Measurements from ENCODE around the gene BCAS3. TPM values are rescaled to one million over a fixed set of nuclear protein-coding genes. Genes with fewer than 3 reads are reported as not detected.

The BCAS3 gene
- total and polyA plus RNA-seq, 4 donors, result 5.8 to 24.6 (median 10.1) TPM

DNA sequence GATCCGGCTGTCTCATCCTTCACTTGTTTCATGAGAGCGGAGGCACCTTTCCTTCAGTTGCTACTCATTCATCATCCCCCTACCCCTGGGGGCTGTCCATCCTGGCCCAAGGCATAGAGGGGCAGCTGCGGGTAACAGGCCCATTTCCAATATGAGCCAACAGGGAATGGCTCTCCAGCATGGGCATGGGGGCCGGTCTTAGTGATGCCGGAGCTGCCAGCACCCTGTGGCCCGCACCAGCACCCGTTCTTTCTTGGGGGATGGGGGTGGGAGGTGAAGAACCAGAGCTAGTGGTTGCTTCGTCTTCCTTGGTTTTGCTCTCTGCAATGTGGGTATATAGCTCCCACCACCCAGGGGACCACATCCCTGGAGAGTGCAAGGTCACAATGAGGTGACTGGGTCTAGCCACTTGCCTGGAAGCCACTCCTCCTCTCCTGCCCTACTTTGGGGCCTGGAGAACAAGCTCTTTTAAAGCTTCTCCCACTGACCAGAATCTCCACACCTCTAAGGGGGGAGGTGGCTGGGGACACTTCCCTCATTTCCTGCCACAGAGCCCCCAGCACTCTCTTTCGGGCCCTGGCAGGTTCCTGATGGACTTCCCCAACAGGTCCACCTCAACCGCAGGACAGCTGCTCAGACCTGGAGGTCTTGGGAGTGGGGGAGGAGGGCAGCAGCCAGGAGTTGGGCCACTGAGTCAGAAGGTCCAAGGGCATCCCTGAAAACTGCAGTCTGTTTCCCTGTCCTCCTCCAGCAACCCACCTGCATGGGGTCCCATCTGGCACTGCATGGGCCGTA lies 710.1 kb downstream of the BCAS3 start:
- TF ChIP-seq RXRA (IDR thresholded peaks at IDR 0.05) (no peak), RAD21 (IDR thresholded peaks at IDR 0.05) (no peak), FOXA2 (IDR thresholded peaks at IDR 0.05) (no peak), SP1 (IDR thresholded peaks at IDR 0.05) (no peak), YY1 (IDR thresholded peaks at IDR 0.05) (no peak), HNF4A (conservative IDR thresholded peaks at IDR 0.05) (no peak), FOXA1 (IDR thresholded peaks at IDR 0.05) (no peak), TAF1 (conservative IDR thresholded peaks at IDR 0.05) (no peak), EGR1 (IDR thresholded peaks at IDR 0.05; ENCODE audit: low read depth in 2 of 2) (no peak)
- TF ChIP-seq, protein P1, sequence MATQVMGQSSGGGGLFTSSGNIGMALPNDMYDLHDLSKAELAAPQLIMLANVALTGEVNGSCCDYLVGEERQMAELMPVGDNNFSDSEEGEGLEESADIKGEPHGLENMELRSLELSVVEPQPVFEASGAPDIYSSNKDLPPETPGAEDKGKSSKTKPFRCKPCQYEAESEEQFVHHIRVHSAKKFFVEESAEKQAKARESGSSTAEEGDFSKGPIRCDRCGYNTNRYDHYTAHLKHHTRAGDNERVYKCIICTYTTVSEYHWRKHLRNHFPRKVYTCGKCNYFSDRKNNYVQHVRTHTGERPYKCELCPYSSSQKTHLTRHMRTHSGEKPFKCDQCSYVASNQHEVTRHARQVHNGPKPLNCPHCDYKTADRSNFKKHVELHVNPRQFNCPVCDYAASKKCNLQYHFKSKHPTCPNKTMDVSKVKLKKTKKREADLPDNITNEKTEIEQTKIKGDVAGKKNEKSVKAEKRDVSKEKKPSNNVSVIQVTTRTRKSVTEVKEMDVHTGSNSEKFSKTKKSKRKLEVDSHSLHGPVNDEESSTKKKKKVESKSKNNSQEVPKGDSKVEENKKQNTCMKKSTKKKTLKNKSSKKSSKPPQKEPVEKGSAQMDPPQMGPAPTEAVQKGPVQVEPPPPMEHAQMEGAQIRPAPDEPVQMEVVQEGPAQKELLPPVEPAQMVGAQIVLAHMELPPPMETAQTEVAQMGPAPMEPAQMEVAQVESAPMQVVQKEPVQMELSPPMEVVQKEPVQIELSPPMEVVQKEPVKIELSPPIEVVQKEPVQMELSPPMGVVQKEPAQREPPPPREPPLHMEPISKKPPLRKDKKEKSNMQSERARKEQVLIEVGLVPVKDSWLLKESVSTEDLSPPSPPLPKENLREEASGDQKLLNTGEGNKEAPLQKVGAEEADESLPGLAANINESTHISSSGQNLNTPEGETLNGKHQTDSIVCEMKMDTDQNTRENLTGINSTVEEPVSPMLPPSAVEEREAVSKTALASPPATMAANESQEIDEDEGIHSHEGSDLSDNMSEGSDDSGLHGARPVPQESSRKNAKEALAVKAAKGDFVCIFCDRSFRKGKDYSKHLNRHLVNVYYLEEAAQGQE (IDR thresholded peaks at IDR 0.05), result no peak
- TF ChIP-seq, protein P2, sequence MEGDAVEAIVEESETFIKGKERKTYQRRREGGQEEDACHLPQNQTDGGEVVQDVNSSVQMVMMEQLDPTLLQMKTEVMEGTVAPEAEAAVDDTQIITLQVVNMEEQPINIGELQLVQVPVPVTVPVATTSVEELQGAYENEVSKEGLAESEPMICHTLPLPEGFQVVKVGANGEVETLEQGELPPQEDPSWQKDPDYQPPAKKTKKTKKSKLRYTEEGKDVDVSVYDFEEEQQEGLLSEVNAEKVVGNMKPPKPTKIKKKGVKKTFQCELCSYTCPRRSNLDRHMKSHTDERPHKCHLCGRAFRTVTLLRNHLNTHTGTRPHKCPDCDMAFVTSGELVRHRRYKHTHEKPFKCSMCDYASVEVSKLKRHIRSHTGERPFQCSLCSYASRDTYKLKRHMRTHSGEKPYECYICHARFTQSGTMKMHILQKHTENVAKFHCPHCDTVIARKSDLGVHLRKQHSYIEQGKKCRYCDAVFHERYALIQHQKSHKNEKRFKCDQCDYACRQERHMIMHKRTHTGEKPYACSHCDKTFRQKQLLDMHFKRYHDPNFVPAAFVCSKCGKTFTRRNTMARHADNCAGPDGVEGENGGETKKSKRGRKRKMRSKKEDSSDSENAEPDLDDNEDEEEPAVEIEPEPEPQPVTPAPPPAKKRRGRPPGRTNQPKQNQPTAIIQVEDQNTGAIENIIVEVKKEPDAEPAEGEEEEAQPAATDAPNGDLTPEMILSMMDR (IDR thresholded peaks at IDR 0.05; ENCODE audit: low read depth, low read length, missing input control), result no peak
- Histone ChIP-seq H3K9ac (ENCODE audit: low read depth in 1 of 2, low read length in 2 of 2) (no peak overlapping the region), H3K4me1 (ENCODE audit: control insufficient read depth in 4 of 4, insufficient read depth in 4 of 4, low read length in 3 of 4) (peaks cover 0 to 4% (median 1%) of the 10 kb centered on the region in 4 donors), H3K27ac (ENCODE audit: low read depth in 1 of 2, low read length in 2 of 2) (no peak overlapping the region), H3K4me3 (ENCODE audit: low read depth in 1 of 3, low read length in 3 of 3) (no peak overlapping the region), H3K9me3 (ENCODE audit: control insufficient read depth in 4 of 4, low read length in 3 of 4) (no peaks in the 10 kb centered on the region), H3K27me3 (ENCODE audit: control insufficient read depth in 4 of 4, insufficient read depth in 4 of 4, low read length in 3 of 4) (peaks cover 0 to 2% (median 0%) of the 10 kb centered on the region in 4 donors), H3K36me3 (ENCODE audit: control insufficient read depth in 4 of 4, insufficient read depth in 3 of 4, low read depth in 1 of 4, low read length in 3 of 4) (no peaks in the 10 kb centered on the region)
- WGBS, result 96% methylated on average over 11 of the region's 11 CpGs
- DNase-seq (ENCODE audit: low spot score), result no peak

DNA sequence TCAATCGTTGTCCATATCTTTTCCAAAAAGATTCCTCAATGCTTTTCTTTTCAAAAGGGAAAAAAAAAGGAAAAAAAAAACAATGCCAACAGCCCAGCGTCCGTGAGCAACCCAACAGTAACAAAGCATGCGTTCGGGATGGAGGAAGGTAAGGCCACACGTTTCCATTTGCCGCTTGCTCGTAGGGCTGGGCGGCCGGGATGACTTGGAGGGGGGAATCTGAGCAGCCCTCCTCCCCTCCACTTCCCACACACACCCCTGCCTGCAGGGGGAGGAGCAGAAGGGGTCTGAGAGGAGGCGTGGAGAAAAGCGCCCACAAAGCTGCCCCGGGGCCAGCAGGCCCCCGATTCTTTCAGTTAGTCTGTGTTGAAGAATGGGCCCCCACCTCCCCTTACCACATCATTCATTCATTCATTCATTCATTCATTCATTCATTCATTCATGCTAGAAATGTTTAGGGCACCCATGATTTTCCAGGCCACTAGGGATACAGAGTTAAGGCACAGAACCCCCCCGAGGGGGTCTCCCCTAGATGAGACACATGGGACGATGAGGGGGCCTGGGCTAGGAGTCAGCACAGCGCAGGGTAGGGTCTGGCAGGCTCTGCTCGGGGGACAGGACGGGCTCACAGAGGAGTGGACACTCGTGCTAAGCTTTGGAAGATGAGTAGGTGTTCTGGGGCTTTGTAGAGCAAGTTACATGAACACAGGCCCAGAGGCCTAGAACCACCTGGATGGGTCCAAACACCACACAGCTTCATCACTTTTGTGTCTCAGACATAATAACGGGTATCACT lies 711.1 kb downstream of the BCAS3 start:
- DNase-seq (ENCODE audit: low spot score), result no peak
- WGBS, result 92% methylated on average over 21 of the region's 21 CpGs
- Histone ChIP-seq H3K4me3 (ENCODE audit: low read depth in 1 of 3, low read length in 3 of 3) (no peak overlapping the region), H3K9me3 (ENCODE audit: control insufficient read depth in 4 of 4, low read length in 3 of 4) (no peaks in the 10 kb centered on the region), H3K9ac (ENCODE audit: low read depth in 1 of 2, low read length in 2 of 2) (no peak overlapping the region), H3K27ac (ENCODE audit: low read depth in 1 of 2, low read length in 2 of 2) (no peak overlapping the region), H3K4me1 (ENCODE audit: control insufficient read depth in 4 of 4, insufficient read depth in 4 of 4, low read length in 3 of 4) (peaks cover 0 to 4% (median 1%) of the 10 kb centered on the region in 4 donors), H3K27me3 (ENCODE audit: control insufficient read depth in 4 of 4, insufficient read depth in 4 of 4, low read length in 3 of 4) (peaks cover 0 to 2% (median 0%) of the 10 kb centered on the region in 4 donors), H3K36me3 (ENCODE audit: control insufficient read depth in 4 of 4, insufficient read depth in 3 of 4, low read depth in 1 of 4, low read length in 3 of 4) (no peaks in the 10 kb centered on the region)
- TF ChIP-seq HNF4A (conservative IDR thresholded peaks at IDR 0.05), result no peak
